Calu3 (cell line): ENCODE measurements around the gene PPFIBP2. TPM values are rescaled to one million over a fixed set of nuclear protein-coding genes. Genes with fewer than 3 reads are reported as not detected.

Experiments used
- BruUV-seq: library from RNA; stranded (reverse); fragments of 400-500 nt; replicated peaks from 2 replicates; lab custom pipeline; 2021; lab: Mats Ljungman, UMichigan
- CTCF ChIA-PET: fragments of 300-600 bp; sonication (Branson Sonifier 250); formaldehyde crosslinking; loops from one replicate; lab custom pipeline; 2022; ENCODE audit warnings: antibody characterized with exemption; lab: Charles Lee
- DNase-seq: peaks from one replicate; pipeline ENCODE4 v3.0.0; 2022
- H3K27ac Mint-ChIP-seq: one replicate; pipeline ENCODE4 v1.8.0; 2022; ENCODE audit warnings: mixed read lengths; ENCODE audit not compliant: unreplicated experiment
- H3K27me3 Mint-ChIP-seq: one replicate; pipeline ENCODE4 v1.8.0; 2022; ENCODE audit warnings: mixed read lengths; ENCODE audit not compliant: unreplicated experiment
- H3K36me3 Mint-ChIP-seq: one replicate; pipeline ENCODE4 v1.8.0; 2022; ENCODE audit warnings: mild to moderate bottlenecking, moderate library complexity, mixed read lengths; ENCODE audit not compliant: insufficient read depth, unreplicated experiment
- H3K4me1 Mint-ChIP-seq: one replicate; pipeline ENCODE4 v1.8.0; 2022; ENCODE audit warnings: mild to moderate bottlenecking, low read depth, mixed read lengths; ENCODE audit not compliant: unreplicated experiment
- H3K4me3 Mint-ChIP-seq: one replicate; pipeline ENCODE4 v1.8.0; 2022; ENCODE audit warnings: mild to moderate bottlenecking, low read depth, moderate library complexity, mixed read lengths; ENCODE audit not compliant: unreplicated experiment
- H3K9me3 Mint-ChIP-seq: one replicate; pipeline ENCODE4 v1.8.0; 2022; ENCODE audit warnings: low read depth, mixed read lengths; ENCODE audit not compliant: unreplicated experiment
- intact Hi-C: fragments of 100-400 bp; cut with micrococcal nuclease; formaldehyde crosslinking; loops from one replicate; pipeline ENCODE4 v1.10.0; 2022; ENCODE audit not compliant: unreplicated experiment
- total RNA-seq: library from RNA; stranded (reverse); gene quantifications from 2 replicates; pipeline ENCODE4 v1.2.3, GENCODE V29; 2022
- TF ChIP-seq, protein P1 (sequence below): fragments of 200-600 bp; IDR thresholded peaks from one replicate; pipeline ENCODE4 v1.8.0; 2022; ENCODE audit warnings: antibody characterized with exemption; ENCODE audit not compliant: unreplicated experiment

Gene PPFIBP2
- total RNA-seq, 1 experiment from 2014 or later = 28.5 TPM

DNA sequence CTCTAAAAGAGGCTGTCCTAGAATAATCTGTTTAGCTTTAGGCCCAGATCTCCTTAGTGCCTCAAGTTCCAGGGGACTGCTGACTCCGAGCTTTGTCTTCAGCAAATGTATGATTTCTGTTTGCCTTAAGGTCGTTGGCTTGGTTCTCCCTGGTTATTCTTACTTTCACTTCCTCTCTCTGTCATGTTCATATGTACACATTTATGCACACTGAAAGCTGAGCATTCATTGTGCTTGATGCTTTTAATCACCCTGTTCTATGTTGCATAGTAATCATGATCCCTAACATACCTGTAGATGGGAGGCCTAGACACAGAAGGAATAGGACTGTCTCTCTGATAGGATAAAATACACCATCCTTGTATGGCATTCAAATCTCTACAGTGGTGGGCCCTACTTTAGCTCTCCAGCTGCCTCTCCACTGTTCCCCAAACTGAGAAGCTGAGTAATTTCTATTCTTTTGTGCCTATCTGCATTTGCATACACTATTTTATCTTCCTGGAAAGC is 7.2 kb downstream of the PPFIBP2 start:
- peaks cover 3% of the 10 kb centered on the region for H3K9me3 Mint-ChIP-seq
- no TSS peak for BruUV-seq
- H3K4me3 Mint-ChIP-seq = no peak overlapping the region
- no peak for DNase-seq
- H3K27ac Mint-ChIP-seq = no peak overlapping the region
- CTCF ChIA-PET = interaction anchor here (0.6 to 0.9 kb wide), 2 partner anchors 18 to 169 kb away, joined by 3 to 5 read pairs; no protein-coding TSS in a partner anchor
- intact Hi-C loops = no loop called here
- TF ChIP-seq, protein P1, sequence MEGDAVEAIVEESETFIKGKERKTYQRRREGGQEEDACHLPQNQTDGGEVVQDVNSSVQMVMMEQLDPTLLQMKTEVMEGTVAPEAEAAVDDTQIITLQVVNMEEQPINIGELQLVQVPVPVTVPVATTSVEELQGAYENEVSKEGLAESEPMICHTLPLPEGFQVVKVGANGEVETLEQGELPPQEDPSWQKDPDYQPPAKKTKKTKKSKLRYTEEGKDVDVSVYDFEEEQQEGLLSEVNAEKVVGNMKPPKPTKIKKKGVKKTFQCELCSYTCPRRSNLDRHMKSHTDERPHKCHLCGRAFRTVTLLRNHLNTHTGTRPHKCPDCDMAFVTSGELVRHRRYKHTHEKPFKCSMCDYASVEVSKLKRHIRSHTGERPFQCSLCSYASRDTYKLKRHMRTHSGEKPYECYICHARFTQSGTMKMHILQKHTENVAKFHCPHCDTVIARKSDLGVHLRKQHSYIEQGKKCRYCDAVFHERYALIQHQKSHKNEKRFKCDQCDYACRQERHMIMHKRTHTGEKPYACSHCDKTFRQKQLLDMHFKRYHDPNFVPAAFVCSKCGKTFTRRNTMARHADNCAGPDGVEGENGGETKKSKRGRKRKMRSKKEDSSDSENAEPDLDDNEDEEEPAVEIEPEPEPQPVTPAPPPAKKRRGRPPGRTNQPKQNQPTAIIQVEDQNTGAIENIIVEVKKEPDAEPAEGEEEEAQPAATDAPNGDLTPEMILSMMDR = no peak
- peaks cover 63% of the 10 kb centered on the region for H3K27me3 Mint-ChIP-seq
- no peaks in the 10 kb centered on the region for H3K4me1 Mint-ChIP-seq
- H3K36me3 Mint-ChIP-seq = no peaks in the 10 kb centered on the region

DNA sequence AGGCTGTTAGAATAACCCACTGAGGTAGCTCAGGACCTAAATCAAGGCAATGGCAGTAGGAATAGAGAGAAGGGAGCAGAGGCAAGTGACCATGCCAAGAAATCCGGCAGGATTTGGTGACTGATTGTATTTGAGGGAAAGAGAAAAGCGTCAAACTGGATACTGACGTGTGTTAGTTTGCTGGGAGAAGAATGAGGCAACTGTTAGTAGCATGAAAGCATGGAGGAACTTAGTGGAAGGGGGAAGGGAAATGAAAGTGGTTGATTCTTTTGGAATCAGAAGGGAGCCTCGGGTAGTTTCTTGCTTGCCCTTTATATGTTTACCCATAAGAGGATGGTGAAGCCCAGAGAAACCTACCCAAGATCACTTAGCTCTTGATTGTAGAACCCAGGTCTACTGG is 8.3 kb downstream of the PPFIBP2 start:
- intact Hi-C loops = no loop called here
- Mint-ChIP-seq H3K27me3 (peaks cover 59% of the 10 kb centered on the region), H3K36me3 (no peaks in the 10 kb centered on the region), H3K9me3 (peaks cover 3% of the 10 kb centered on the region), H3K4me3 (no peak overlapping the region), H3K27ac (no peak overlapping the region), H3K4me1 (no peaks in the 10 kb centered on the region)
- no peak for DNase-seq
- TF ChIP-seq, protein P1 = no peak
- CTCF ChIA-PET = no interaction called here
- no TSS peak for BruUV-seq

DNA sequence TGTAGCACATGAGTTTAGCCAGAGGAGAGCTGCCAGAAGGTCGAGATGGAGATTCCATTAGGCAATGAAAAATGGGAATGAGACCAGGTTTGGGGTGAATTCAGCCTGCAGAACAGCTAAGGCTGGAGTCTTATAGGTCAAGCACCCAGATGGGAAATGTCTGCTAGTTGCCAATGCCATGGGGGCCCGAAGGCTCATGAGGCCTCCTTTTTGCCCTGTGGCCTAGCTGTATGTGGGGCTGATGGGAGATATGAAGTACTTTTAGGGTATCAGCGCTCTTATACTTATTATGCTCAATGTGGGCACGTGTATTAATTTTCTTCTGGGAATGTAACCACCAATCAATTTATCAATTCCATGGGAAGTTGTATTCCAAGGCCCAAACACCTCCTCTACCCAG is 8.7 kb downstream of the PPFIBP2 start:
- H3K27me3 Mint-ChIP-seq = peaks cover 59% of the 10 kb centered on the region
- CTCF ChIA-PET = no interaction called here
- intact Hi-C loops = no loop called here
- H3K9me3 Mint-ChIP-seq = peaks cover 3% of the 10 kb centered on the region
- no peak overlapping the region for H3K4me3 Mint-ChIP-seq
- H3K4me1 Mint-ChIP-seq = no peaks in the 10 kb centered on the region
- DNase-seq = no peak
- BruUV-seq = no TSS peak
- TF ChIP-seq, protein P1 = no peak
- H3K36me3 Mint-ChIP-seq = no peaks in the 10 kb centered on the region
- H3K27ac Mint-ChIP-seq = no peak overlapping the region

DNA sequence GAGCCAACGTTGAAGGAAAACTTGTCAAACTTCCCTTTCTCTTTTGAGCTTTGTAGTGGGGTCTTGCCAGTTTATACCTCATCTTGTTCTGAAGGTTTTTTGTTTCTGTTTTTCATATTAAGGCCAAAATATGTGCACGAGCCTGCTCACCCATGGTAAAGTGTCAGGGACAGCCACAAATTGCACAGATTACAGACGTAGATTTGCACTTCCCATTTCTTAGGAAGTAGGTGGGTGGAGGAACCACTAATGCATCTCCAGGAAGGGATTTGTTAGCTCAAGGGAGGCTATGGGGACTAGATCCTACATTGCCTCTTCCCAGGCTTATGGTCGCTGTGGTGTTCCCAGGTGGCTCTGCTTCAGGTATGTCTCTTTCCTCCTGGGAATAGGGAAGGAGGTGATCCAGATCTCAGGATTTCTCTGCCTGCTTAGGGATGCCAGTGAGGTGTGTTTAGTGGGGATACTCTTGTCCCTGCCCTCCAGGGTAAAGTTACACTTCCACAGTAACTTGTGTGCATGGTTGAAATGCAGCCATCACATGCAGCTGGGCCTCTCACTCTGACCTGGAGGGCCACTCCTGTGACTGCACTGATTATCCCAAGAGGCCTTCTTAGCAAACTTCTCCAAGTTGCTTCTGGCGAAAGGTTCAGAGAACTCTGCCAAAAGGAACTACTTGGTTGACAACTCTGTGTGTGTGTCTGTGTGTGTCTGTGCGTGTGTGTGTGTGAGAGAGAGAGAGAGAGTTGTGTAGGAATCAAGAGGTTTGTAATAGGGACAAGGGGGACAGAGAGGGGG is 9.8 kb downstream of the PPFIBP2 start:
- Mint-ChIP-seq H3K27me3 (peaks cover 50% of the 10 kb centered on the region), H3K27ac (no peak overlapping the region), H3K4me1 (no peaks in the 10 kb centered on the region), H3K4me3 (no peak overlapping the region), H3K9me3 (peaks cover under 1% of the 10 kb centered on the region), H3K36me3 (no peaks in the 10 kb centered on the region)
- DNase-seq = no peak
- no TSS peak for BruUV-seq
- CTCF ChIA-PET = no interaction called here
- intact Hi-C loops = no loop called here
- TF ChIP-seq, protein P1 = no peak
